ENCODE measurements around the gene GEMIN5. TPM values are rescaled to one million over a fixed set of nuclear protein-coding genes. Genes with fewer than 3 reads are reported as not detected.

Gene GEMIN5
- polyA plus RNA-seq, 1 of the 3 experiments (the other 2 are of a cell fraction), result 6.6 TPM

- TF ChIP-seq TEAD4 (IDR thresholded peaks at IDR 0.05; ENCODE audit: borderline replicate concordance, insufficient read depth) (no peak), FOXM1 (IDR thresholded peaks at IDR 0.05; ENCODE audit: low read depth) (0 out of 2 replicates have a peak, but pooled peaks have one; percentile 18), JUND (IDR thresholded peaks at IDR 0.05) (no peak), YY1 (IDR thresholded peaks at IDR 0.05; ENCODE audit: low read depth) (no peak; the same call in 1 of the 2 replicates), RCOR1 (IDR thresholded peaks at IDR 0.05; ENCODE audit: low read length) (peak; percentile 33; the same call in 1 of the 2 replicates), MXI1 (IDR thresholded peaks at IDR 0.05; ENCODE audit: low read depth, low read length) (peak; percentile 94), IRF3 (IDR thresholded peaks at IDR 0.05; ENCODE audit: low read depth, low read length) (no peak), FOXJ3 (CRISPR knock-in tag; IDR thresholded peaks at IDR 0.05) (no peak), POLR2AphosphoS5 (IDR thresholded peaks at IDR 0.05; ENCODE audit: low read depth, low read length) (peak; percentile 60)
- TF ChIP-seq, protein P1, sequence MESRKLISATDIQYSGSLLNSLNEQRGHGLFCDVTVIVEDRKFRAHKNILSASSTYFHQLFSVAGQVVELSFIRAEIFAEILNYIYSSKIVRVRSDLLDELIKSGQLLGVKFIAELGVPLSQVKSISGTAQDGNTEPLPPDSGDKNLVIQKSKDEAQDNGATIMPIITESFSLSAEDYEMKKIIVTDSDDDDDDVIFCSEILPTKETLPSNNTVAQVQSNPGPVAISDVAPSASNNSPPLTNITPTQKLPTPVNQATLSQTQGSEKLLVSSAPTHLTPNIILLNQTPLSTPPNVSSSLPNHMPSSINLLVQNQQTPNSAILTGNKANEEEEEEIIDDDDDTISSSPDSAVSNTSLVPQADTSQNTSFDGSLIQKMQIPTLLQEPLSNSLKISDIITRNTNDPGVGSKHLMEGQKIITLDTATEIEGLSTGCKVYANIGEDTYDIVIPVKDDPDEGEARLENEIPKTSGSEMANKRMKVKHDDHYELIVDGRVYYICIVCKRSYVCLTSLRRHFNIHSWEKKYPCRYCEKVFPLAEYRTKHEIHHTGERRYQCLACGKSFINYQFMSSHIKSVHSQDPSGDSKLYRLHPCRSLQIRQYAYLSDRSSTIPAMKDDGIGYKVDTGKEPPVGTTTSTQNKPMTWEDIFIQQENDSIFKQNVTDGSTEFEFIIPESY (IDR thresholded peaks at IDR 0.05; ENCODE audit: borderline replicate concordance, low read depth), result no peak
Measured at GRCh38 chr5:154937718-154938466, at the start of gene GEMIN5 (continued).

- Histone ChIP-seq H3K27ac (ENCODE audit: low read depth in 2 of 2, low read length in 1 of 2) (no peak overlapping the region), H3K4me1 (ENCODE audit: control insufficient read depth in 1 of 2, insufficient read depth in 2 of 2, low read depth in 1 of 2, low read length in 1 of 2) (no peaks in the 10 kb centered on the region; a peak in 1 of 4 replicates), H3K9me2 (no peaks in the 10 kb centered on the region), H4K20me1 (ENCODE audit: insufficient read depth) (no peaks in the 10 kb centered on the region), H3K79me2 (ENCODE audit: insufficient read depth) (no peaks in the 10 kb centered on the region), H3K4me3 (ENCODE audit: low read depth in 2 of 2, low read length in 1 of 2) (no peak overlapping the region), H3K4me2 (no peak overlapping the region), H3K9me3 (no peaks in the 10 kb centered on the region), H3F3A (replicated peaks; ENCODE audit: insufficient read depth) (no peaks in the 10 kb centered on the region), H3K36me3 (replicated peaks in 1 of 2; ENCODE audit: control insufficient read depth in 1 of 2, insufficient read depth in 2 of 2, low read length in 1 of 2) (no peaks in the 10 kb centered on the region), H2AFZ (ENCODE audit: low read depth) (no peak overlapping the region), H3K27me3 (ENCODE audit: insufficient read depth) (no peaks in the 10 kb centered on the region; the same call in 1 of the 2 replicates), H3K9ac (no peak overlapping the region)
- ChIA-PET CTCF (interaction anchor here (1.2 to 2.0 kb wide), 2 partner anchors 10 to 14 kb away, joined by 7 to 8 read pairs; no protein-coding TSS in a partner anchor), POLR2A (no interaction called here)
- DNase-seq, result no peak
- TF ChIP-seq YY1 (IDR thresholded peaks at IDR 0.05; ENCODE audit: low read depth), result no peak
- TF ChIP-seq FOSL2 (IDR thresholded peaks at IDR 0.05; ENCODE audit: borderline replicate concordance, low read depth), result no peak
- TF ChIP-seq CHD2 (IDR thresholded peaks at IDR 0.05; ENCODE audit: low read length, partially characterized antibody), result no peak
- TF ChIP-seq FOXJ3 (CRISPR knock-in tag; IDR thresholded peaks at IDR 0.05), result no peak
- 42% methylated on average over 4 of the region's 4 CpGs for WGBS (ENCODE audit: low lambda C conversion rate)
Measured at GRCh38 chr5:154986151-154986550, 48.1 kb upstream of the GEMIN5 start.
